Esophagus muscularis mucosa (tissue), 4 donors: ENCODE measurements around the gene TIMM13. TPM values are rescaled to one million over a fixed set of nuclear protein-coding genes. Genes with fewer than 3 reads are reported as not detected.
A peak's percentile ranks its signal among the peaks of the same experiment; 100 is the strongest.

ENCODE experiments used
- DNase-seq: peaks from one replicate; pipeline ENCODE4 v3.0.0-alpha.2; 2017; ENCODE audit errors: extremely low spot score
- H3K27ac ChIP-seq, 4 donors: fragments of 200-600 bp; sonication (generic); replicated peaks in 1 of 4; 1 replicate in 3 of 4; 2 replicates in 1 of 4; pipeline ENCODE4 v1.5.1; 2016 to 2019; ENCODE audit warnings: mild to moderate bottlenecking in 1 of 4
- H3K27me3 ChIP-seq, 4 donors: fragments of 200-600 bp; sonication (generic); one replicate each; pipeline versions ENCODE4 v1.5.1 to v1.6.0; 2016 to 2019
- H3K36me3 ChIP-seq, 4 donors: fragments of 200-600 bp; sonication (generic); one replicate each; pipeline ENCODE4 v1.5.1; 2016 to 2019
- H3K4me1 ChIP-seq, 4 donors: fragments of 200-600 bp; sonication (generic); one replicate each; pipeline ENCODE4 v1.5.1; 2016 to 2019
- H3K4me3 ChIP-seq, 4 donors: fragments of 200-600 bp; sonication (generic); 1 replicate in 2 of 4; 2 replicates in 2 of 4; pipeline ENCODE4 v1.5.1; 2016 to 2019; ENCODE audit warnings: mild to moderate bottlenecking in 4 of 4, moderate library complexity in 1 of 4
- H3K9me3 ChIP-seq, 4 donors: fragments of 200-600 bp; sonication (generic); 1 replicate in 3 of 4; 2 replicates in 1 of 4; pipeline ENCODE4 v1.5.1; 2016 to 2019
- EP300 ChIP-seq: sonication (generic); formaldehyde crosslinking; IDR thresholded peaks from one replicate; pipeline ENCODE4 v1.6.1; 2017; ENCODE audit warnings: antibody characterized with exemption
- POLR2A ChIP-seq: fragments of 450-650 bp; IDR thresholded peaks from one replicate; pipeline ENCODE4 v1.6.1; 2017; ENCODE audit warnings: antibody characterized with exemption, moderate library complexity, mild to moderate bottlenecking, low read depth
- POLR2AphosphoS5 ChIP-seq, 2 donors: sonication (generic); formaldehyde crosslinking; IDR thresholded peaks; one replicate each; pipeline ENCODE4 v1.6.1; 2017; ENCODE audit warnings: antibody characterized with exemption in 2 of 2
- WGBS: methylation state at CpG from one replicate; pipeline ENCODE4 v1.1.5; 2018; 5-methylcytosine and 5-hydroxymethylcytosine counted together
- intact Hi-C: fragments of 100-400 bp; cut with DNase I; formaldehyde crosslinking; loops from one replicate; pipeline ENCODE4 v1.15.1; 2023
- total RNA-seq, 4 donors: library from RNA; depleted of rRNA; stranded (reverse); fragments of >200 nt; gene quantifications; one replicate each; pipeline versions ENCODE4 v1.1.0 to v1.2.1, GENCODE V29; 2016
- TF ChIP-seq, protein P1 (sequence below), 3 experiments: fragments of 200-600 bp in 2 of 3; fragments of 450-650 bp in 1 of 3; sonication (generic) in 2 of 3; IDR thresholded peaks; one replicate each; pipeline ENCODE4 v1.5.1; 2017 to 2019; ENCODE audit warnings: antibody characterized with exemption in 3 of 3, mild to moderate bottlenecking in 2 of 3, moderate library complexity in 1 of 3

TIMM13 gene
- total RNA-seq, 4 donors from 2014 or later = 16.2 to 37.7 (median 28.1) TPM

DNA sequence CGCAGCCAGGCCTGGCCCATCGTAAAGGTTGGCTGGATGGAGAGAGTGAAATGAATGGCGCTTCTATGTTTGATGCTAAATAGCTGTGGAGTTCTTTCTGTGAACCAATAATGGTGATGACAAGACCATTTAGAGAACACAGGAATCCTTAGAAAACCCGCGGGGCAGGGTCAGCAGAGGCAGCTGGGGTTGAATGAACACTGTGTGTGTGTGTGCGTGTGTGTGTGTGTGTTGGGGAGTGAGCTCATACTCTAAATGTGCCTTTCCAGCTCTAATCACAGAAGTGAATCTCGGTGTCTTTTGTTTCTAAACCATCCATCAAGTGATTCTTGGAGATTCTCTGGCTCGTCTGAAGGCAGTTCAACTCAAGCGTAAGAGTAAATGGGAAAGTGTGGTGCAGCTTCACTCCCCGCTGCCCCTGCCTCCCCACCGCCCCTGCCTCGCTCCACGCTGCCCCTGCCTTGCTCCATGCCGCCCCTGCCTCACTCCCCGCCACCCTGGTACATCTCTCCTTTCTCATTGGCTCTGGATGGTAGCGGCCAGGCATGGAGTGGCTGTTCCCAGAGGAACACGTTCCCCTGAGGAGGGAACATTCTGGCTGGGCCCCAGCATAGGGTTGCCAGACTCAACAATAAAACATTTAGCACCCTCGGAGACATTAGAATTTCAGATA is 46.1 kb downstream of the TIMM13 start:
- Histone ChIP-seq H3K27me3 (peaks cover 0 to 42% (median 6%) of the 10 kb centered on the region in 4 donors), H3K27ac (peak overlapping the region in 2 of 4 donors; percentile 43 to 48), H3K4me3 (no peak overlapping the region), H3K4me1 (peaks cover 0 to 12% (median 5%) of the 10 kb centered on the region in 4 donors), H3K36me3 (no peaks in the 10 kb centered on the region), H3K9me3 (peaks cover 0 to 12% (median 9%) of the 10 kb centered on the region in 4 donors)
- DNase-seq = no peak
- WGBS = 62% methylated on average over 18 of the region's 18 CpGs
- intact Hi-C loops = no loop called here
- TF ChIP-seq, protein P1, sequence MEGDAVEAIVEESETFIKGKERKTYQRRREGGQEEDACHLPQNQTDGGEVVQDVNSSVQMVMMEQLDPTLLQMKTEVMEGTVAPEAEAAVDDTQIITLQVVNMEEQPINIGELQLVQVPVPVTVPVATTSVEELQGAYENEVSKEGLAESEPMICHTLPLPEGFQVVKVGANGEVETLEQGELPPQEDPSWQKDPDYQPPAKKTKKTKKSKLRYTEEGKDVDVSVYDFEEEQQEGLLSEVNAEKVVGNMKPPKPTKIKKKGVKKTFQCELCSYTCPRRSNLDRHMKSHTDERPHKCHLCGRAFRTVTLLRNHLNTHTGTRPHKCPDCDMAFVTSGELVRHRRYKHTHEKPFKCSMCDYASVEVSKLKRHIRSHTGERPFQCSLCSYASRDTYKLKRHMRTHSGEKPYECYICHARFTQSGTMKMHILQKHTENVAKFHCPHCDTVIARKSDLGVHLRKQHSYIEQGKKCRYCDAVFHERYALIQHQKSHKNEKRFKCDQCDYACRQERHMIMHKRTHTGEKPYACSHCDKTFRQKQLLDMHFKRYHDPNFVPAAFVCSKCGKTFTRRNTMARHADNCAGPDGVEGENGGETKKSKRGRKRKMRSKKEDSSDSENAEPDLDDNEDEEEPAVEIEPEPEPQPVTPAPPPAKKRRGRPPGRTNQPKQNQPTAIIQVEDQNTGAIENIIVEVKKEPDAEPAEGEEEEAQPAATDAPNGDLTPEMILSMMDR (IDR thresholded peaks at IDR 0.05) = no peak
- TF ChIP-seq POLR2AphosphoS5 (IDR thresholded peaks at IDR 0.05) (no peak), EP300 (no peak), POLR2A (no peak)

GRCh38 chr19:2380567-2380966 is 46.8 kb downstream of the TIMM13 start:
- no peak overlapping the region for H3K27ac ChIP-seq
- 78% methylated on average over 2 of the region's 2 CpGs for WGBS
- H3K27me3 ChIP-seq = peaks cover 0 to 41% (median 5%) of the 10 kb centered on the region in 4 donors
- no peaks in the 10 kb centered on the region for H3K36me3 ChIP-seq
- no peak for DNase-seq
- intact Hi-C loops = no loop called here
- no peak for TF ChIP-seq POLR2AphosphoS5 (IDR thresholded peaks at IDR 0.05)
- TF ChIP-seq, protein P1 (IDR thresholded peaks at IDR 0.05) = no peak
- H3K4me3 ChIP-seq = no peak overlapping the region
- H3K4me1 ChIP-seq = peaks cover 0 to 12% (median 5%) of the 10 kb centered on the region in 4 donors
- H3K9me3 ChIP-seq = peaks cover 0 to 12% (median 9%) of the 10 kb centered on the region in 4 donors

- no peak for TF ChIP-seq POLR2AphosphoS5 (IDR thresholded peaks at IDR 0.05)
- TF ChIP-seq, protein P1 (IDR thresholded peaks at IDR 0.05) = no peak
- 79% methylated on average over 15 of the region's 15 CpGs for WGBS
- H3K36me3 ChIP-seq = no peaks in the 10 kb centered on the region
- H3K9me3 ChIP-seq = peaks cover 0 to 12% (median 9%) of the 10 kb centered on the region in 4 donors
- no peak for DNase-seq
- no peak overlapping the region for H3K4me3 ChIP-seq
- H3K27ac ChIP-seq = no peak overlapping the region
- intact Hi-C loops = no loop called here
- peaks cover 0 to 40% (median 3%) of the 10 kb centered on the region in 4 donors for H3K27me3 ChIP-seq
- no peaks in the 10 kb centered on the region for H3K4me1 ChIP-seq
Observed at GRCh38 chr19:2376784-2377519, 50.4 kb downstream of the TIMM13 start.

Other genes starting within 250 kb of the TIMM13 start
- gene PLEKHJ1, start 191.3 kb downstream of the TIMM13 start, total RNA-seq = 10 to 100 TPM; 41.9 to 69.8 (median 55.3) TPM
- 10 to 100 TPM; 29.5 to 56.9 (median 35.3) TPM for gene SF3A2, start 190.8 kb downstream of the TIMM13 start, total RNA-seq
- 1 to 10 TPM in 3 of 4 donors, under 1 TPM in 1; 0.50 to 3.7 (median 1.3) TPM for gene AMH, start 178.3 kb downstream of the TIMM13 start, total RNA-seq
- not detected for gene JSRP1, start 171.2 kb downstream of the TIMM13 start, total RNA-seq
- 1 to 10 TPM in 3 of 4 donors, under 1 TPM in 1; 0.78 to 2.3 (median 1.3) TPM for gene PEAK3, start 145.4 kb downstream of the TIMM13 start, total RNA-seq
- not detected for gene LINGO3, start 119.4 kb downstream of the TIMM13 start, total RNA-seq
- 100 to 1,000 TPM in 3 of 4 donors, 10 to 100 TPM in 1; 76.4 to 113 (median 106) TPM for gene LSM7, start 99.0 kb downstream of the TIMM13 start, total RNA-seq
- 10 to 100 TPM; 25.0 to 42.4 (median 29.9) TPM for gene SPPL2B, start 98.9 kb downstream of the TIMM13 start, total RNA-seq
- gene TMPRSS9, start 67.3 kb downstream of the TIMM13 start, total RNA-seq = under 1 TPM in 1 of 4 donors, not detected in 3; 0.17 TPM
- 10 to 100 TPM; 13.3 to 30.8 (median 19.3) TPM for gene LMNB2, start 29.4 kb upstream of the TIMM13 start, total RNA-seq
- gene GADD45B, start 48.5 kb upstream of the TIMM13 start, total RNA-seq = 100 to 1,000 TPM in 1 of 4 donors, 10 to 100 TPM in 3; 56.5 to 793 (median 90.5) TPM